HepG2 (cell line): Measurements from ENCODE around the gene GZMH. TPM values are rescaled to one million over a fixed set of nuclear protein-coding genes. Genes with fewer than 3 reads are reported as not detected.

Source experiments
- ATAC-seq: fragments of 200-7000 bp; cut with Tn5 transposase; 3 replicates; pipeline ENCODE4 v1.9.1; 2020; ENCODE audit warnings: mild to moderate bottlenecking, moderate library complexity
- BruUV-seq: library from RNA; stranded (reverse); fragments of 400-500 nt; replicated peaks from 2 replicates; lab custom pipeline; 2021; lab: Mats Ljungman, UMichigan
- CTCF ChIA-PET: fragments of 300-600 bp; formaldehyde crosslinking; extraction: SDS; loops from one replicate; lab custom pipeline; 2021; ENCODE audit warnings: low total read pairs, inconsistent platforms, low intra/inter-chr PET ratio; lab: Yijun Ruan, JAX
- POLR2A ChIA-PET: fragments of 350-600 bp; sonication (Branson Sonifier 250); formaldehyde crosslinking; loops from one replicate; lab custom pipeline; 2020; ENCODE audit warnings: antibody characterized with exemption, inconsistent platforms; lab: Yijun Ruan, JAX
- DNase-seq: peaks from one replicate; pipeline ENCODE4 v3.0.0-alpha.2; 2015; ENCODE audit warnings: low spot score
- FAIRE-seq: peaks from 3 replicates; lab custom pipeline; 2011; peaks lifted over from hg19 to GRCh38; lab: Jason Lieb, UNC
- H2AFZ ChIP-seq: one replicate; pipeline ENCODE4 v1.6.1; 2011; ENCODE audit warnings: low read length, inconsistent platforms
- H3K27ac ChIP-seq: fragments of 300-600 bp; 3 replicates; pipeline ENCODE4 v1.8.0; 2011; ENCODE audit warnings: mixed run types, mild to moderate bottlenecking, mixed read lengths, low read length, inconsistent platforms; ENCODE audit not compliant: insufficient read depth; ENCODE audit errors: extremely low read length
- H3K27me3 ChIP-seq, 2 experiments: fragments of 200-600 bp in 1 of 2; 2 replicates in 1 of 2; 3 replicates in 1 of 2; pipeline versions ENCODE4 v1.6.0 to v1.8.0; 2011; ENCODE audit warnings: low read length in 2 of 2, mild to moderate bottlenecking in 2 of 2, moderate library complexity in 2 of 2, inconsistent platforms in 1 of 2; ENCODE audit not compliant: insufficient read depth in 2 of 2, control insufficient read depth in 1 of 2
- H3K36me3 ChIP-seq, 2 experiments: fragments of 200-600 bp in 1 of 2; replicated peaks in 1 of 2; 2 replicates in 1 of 2; 3 replicates in 1 of 2; pipeline versions ENCODE4 v1.5.1 to v1.8.0; 2011; ENCODE audit warnings: low read length in 2 of 2, inconsistent platforms in 1 of 2; ENCODE audit not compliant: insufficient read depth in 2 of 2, control insufficient read depth in 1 of 2
- H3K4me1 ChIP-seq: 2 replicates; pipeline ENCODE4 v1.5.1; 2012; ENCODE audit warnings: low read length, inconsistent platforms; ENCODE audit not compliant: insufficient read depth
- H3K4me2 ChIP-seq: 2 replicates; pipeline ENCODE4 v1.6.0; 2011; ENCODE audit warnings: low read depth, low read length, inconsistent platforms
- H3K4me3 ChIP-seq, 3 experiments: fragments of 200-600 bp in 1 of 3; sonication (generic), shearing (Covaris generic) in 1 of 3; replicated peaks in 1 of 3; 2 replicates each; pipeline ENCODE4 v1.5.1; 2011 to 2016; ENCODE audit warnings: low read length in 3 of 3, inconsistent platforms in 2 of 3, low read depth in 2 of 3, mild to moderate bottlenecking in 2 of 3, control low read depth in 1 of 3, mixed read lengths in 1 of 3; ENCODE audit not compliant: insufficient read depth in 1 of 3
- H3K79me2 ChIP-seq: one replicate; pipeline ENCODE4 v1.6.1; 2011; ENCODE audit warnings: low read length, inconsistent platforms; ENCODE audit not compliant: insufficient read depth
- H3K9ac ChIP-seq: 2 replicates; pipeline ENCODE4 v1.6.0; 2011; ENCODE audit warnings: mild to moderate bottlenecking, low read depth, low read length, inconsistent platforms; ENCODE audit not compliant: insufficient read depth
- H3K9me3 ChIP-seq: 2 replicates; pipeline ENCODE4 v1.5.1; 2012; ENCODE audit warnings: mild to moderate bottlenecking, low read length
- H4K20me1 ChIP-seq: 2 replicates; pipeline ENCODE4 v1.6.0; 2011; ENCODE audit warnings: inconsistent platforms, mild to moderate bottlenecking, low read length, moderate library complexity; ENCODE audit not compliant: insufficient read depth
- CREB1 ChIP-seq, 2 experiments: fragments of 450-650 bp in 1 of 2; IDR thresholded peaks; 2 replicates each; pipeline ENCODE4 v1.6.1; 2016 to 2017; ENCODE audit warnings: control low read depth in 1 of 2, mild to moderate bottlenecking in 1 of 2, missing compliant biosample characterization in 1 of 2, missing genetic modification characterization in 1 of 2
- CTCF ChIP-seq: sonication (generic); formaldehyde crosslinking; IDR thresholded peaks from 2 replicates; pipeline ENCODE4 v1.5.0; 2020; ENCODE audit warnings: mild to moderate bottlenecking, missing genetic modification reagents, moderate library complexity
- GPN1 ChIP-seq: sonication (generic); formaldehyde crosslinking; IDR thresholded peaks from 2 replicates; pipeline ENCODE4 v1.5.1; 2020; ENCODE audit warnings: missing genetic modification reagents, borderline replicate concordance
- GRHL1 ChIP-seq: sonication (generic); formaldehyde crosslinking; conservative IDR thresholded peaks from 2 replicates; pipeline ENCODE4 v1.8.0; 2022; ENCODE audit warnings: missing genetic modification reagents
- RARA ChIP-seq: IDR thresholded peaks from 2 replicates; pipeline ENCODE4 v1.6.1; 2016; ENCODE audit warnings: missing genetic modification reagents, missing compliant biosample characterization
- TMF1 ChIP-seq: sonication (generic); formaldehyde crosslinking; IDR thresholded peaks from 2 replicates; pipeline ENCODE4 v1.8.1; 2022; ENCODE audit warnings: low read depth, missing genetic modification reagents
- ZNF235 ChIP-seq: sonication (generic); formaldehyde crosslinking; IDR thresholded peaks from 2 replicates; pipeline ENCODE4 v1.8.1; 2023; ENCODE audit warnings: mild to moderate bottlenecking, missing genetic modification reagents, borderline replicate concordance
- WGBS: methylation state at CpG from one replicate; pipeline ENCODE4 v1.1.6; 2017; ENCODE audit warnings: low lambda C conversion rate; 5-methylcytosine and 5-hydroxymethylcytosine counted together
- in situ Hi-C: cut with HindIII; loops from 2 replicates; pipeline ENCODE4 v1.10.0; 2017; ENCODE audit warnings: low pct_unique_long_range_greater_than_20kb; ENCODE audit not compliant: extremely low pct_ligation_motif_present
- intact Hi-C: fragments of 100-400 bp; cut with micrococcal nuclease; formaldehyde crosslinking; loops from one replicate; pipeline ENCODE4 v1.10.0; 2022; ENCODE audit not compliant: unreplicated experiment
- polyA plus RNA-seq, 8 experiments: library from polyadenylated mRNA; depleted of rRNA in 3 of 8; stranded (reverse) in 7 of 8; unstranded in 1 of 8; fragments of >200 nt; fragmentation: Illumina TruSeq in 4 of 8; extraction: Trizol in 4 of 8; gene quantifications; 2 replicates each; pipeline versions ENCODE4 v1.2.1 to v1.2.3, GENCODE V29; 2011 to 2016; ENCODE audit warnings: low read depth in 4 of 8, missing spikeins in 1 of 8, mixed read lengths in 1 of 8; ENCODE audit not compliant: insufficient read depth in 1 of 8
- total RNA-seq, 5 experiments: library from RNA; depleted of rRNA; stranded (reverse); fragments of >200 nt; fragmentation: Illumina TruSeq; extraction: Trizol; gene quantifications; 2 replicates each; pipeline ENCODE4 v1.2.3, GENCODE V29; 2016; ENCODE audit warnings: low read depth in 1 of 5

The GZMH gene
- total and polyA plus RNA-seq, 2 of the 13 experiments (the other 11 are each of a cell fraction or from before 2014, with no cell fraction given): 0.08 TPM; not detected in 1

- H3K4me1 ChIP-seq: no peaks in the 10 kb centered on the region
- under 1% methylated on average over 2 of the region's 2 CpGs for WGBS
- no peaks in the 10 kb centered on the region for H3K36me3 ChIP-seq
- ChIA-PET POLR2A (no interaction called here), CTCF (no interaction called here)
- no peaks in the 10 kb centered on the region for H3K9me3 ChIP-seq
- in situ Hi-C loops (no loop called here), intact Hi-C loops (no loop called here)
- no peak overlapping the region for H3K9ac ChIP-seq
- TF ChIP-seq GPN1 (CRISPR knock-in tag) (no peak), RARA (CRISPR knock-in tag) (no peak), CREB1 (IDR thresholded peaks at IDR 0.05) (no peak), CREB1 (CRISPR knock-in tag; IDR thresholded peaks at IDR 0.05) (no peak), GRHL1 (CRISPR knock-in tag) (no peak)
- ATAC-seq (no peak), DNase-seq (no peak), FAIRE-seq (no peak)
- no peak overlapping the region for H3K27ac ChIP-seq
- no peaks in the 10 kb centered on the region for H3K79me2 ChIP-seq
- no peaks in the 10 kb centered on the region for H4K20me1 ChIP-seq
- no peaks in the 10 kb centered on the region for H3K27me3 ChIP-seq
- H2AFZ ChIP-seq: no peak overlapping the region
- H3K4me2 ChIP-seq: no peak overlapping the region
- H3K4me3 ChIP-seq: no peak overlapping the region
- no TSS peak for BruUV-seq
Observed at GRCh38 chr14:24565766-24566165, 43.7 kb downstream of the GZMH start.

- CTCF ChIA-PET: no interaction called here
Observed at GRCh38 chr14:24563505-24563904, 46.0 kb downstream of the GZMH start.

More at GRCh38 chr14:24563505-24563904, 46.0 kb downstream of the GZMH start:
- WGBS: 0% methylated on average over 3 of the region's 3 CpGs
- no peaks in the 10 kb centered on the region for H3K27me3 ChIP-seq
- H3K79me2 ChIP-seq: no peaks in the 10 kb centered on the region
- TF ChIP-seq ZNF235 (0 out of 2 replicates have a peak, but pooled peaks have one; percentile 36), CTCF (CRISPR knock-in tag) (peak; percentile 22), TMF1 (no peak)
- no peak overlapping the region for H3K4me3 ChIP-seq
- H3K36me3 ChIP-seq: no peaks in the 10 kb centered on the region
- H3K4me2 ChIP-seq: no peak overlapping the region
- DNase-seq (no peak), ATAC-seq (peak; percentile 39; the same call in 2 of the 3 replicates), FAIRE-seq (no peak)
- BruUV-seq: no TSS peak
- in situ Hi-C loops (no loop called here), intact Hi-C loops (loop anchor here (5.0 kb wide), 1 partner anchor 196 kb away; the partner anchor contains the start of gene NFATC4)
- no peak overlapping the region for H2AFZ ChIP-seq
- no peak overlapping the region for H3K9ac ChIP-seq
- no peak overlapping the region for H3K27ac ChIP-seq
- POLR2A ChIA-PET: no interaction called here
- H4K20me1 ChIP-seq: no peaks in the 10 kb centered on the region
- no peaks in the 10 kb centered on the region for H3K9me3 ChIP-seq
- no peaks in the 10 kb centered on the region for H3K4me1 ChIP-seq
